MM.1S (cell line): ENCODE results near the gene ERC2.

Experiments
- DNase-seq: peaks from one replicate; pipeline ENCODE4 v3.0.0-alpha.2; 2015
- H2AFZ ChIP-seq: fragments of 300-600 bp; sonication (generic); 2 replicates; pipeline ENCODE4 v1.6.0; 2016; ENCODE audit warnings: antibody characterized with exemption, low read length
- H3F3A ChIP-seq: fragments of 300-600 bp; sonication (generic); 2 replicates; pipeline ENCODE4 v1.6.1; 2016; ENCODE audit warnings: mild to moderate bottlenecking, antibody characterized with exemption, low read length, moderate library complexity, mixed read lengths; ENCODE audit not compliant: insufficient read depth
- H3K27ac ChIP-seq: fragments of 300-600 bp; sonication (generic); 2 replicates; pipeline ENCODE4 v1.5.1; 2016; ENCODE audit warnings: mild to moderate bottlenecking, low read length
- H3K27me3 ChIP-seq: fragments of 300-600 bp; sonication (generic); replicated peaks from 2 replicates; pipeline ENCODE4 v1.6.0; 2016; ENCODE audit warnings: low read length; ENCODE audit not compliant: insufficient read depth
- H3K36me3 ChIP-seq: fragments of 300-600 bp; sonication (generic); replicated peaks from 2 replicates; pipeline ENCODE4 v1.6.1; 2016; ENCODE audit warnings: mild to moderate bottlenecking, low read length, mixed read lengths; ENCODE audit not compliant: insufficient read depth
- H3K4me1 ChIP-seq: fragments of 300-600 bp; sonication (generic); 2 replicates; pipeline ENCODE4 v1.6.1; 2016; ENCODE audit warnings: low read length, mixed read lengths
- H3K4me2 ChIP-seq: fragments of 300-600 bp; sonication (generic); 2 replicates; pipeline ENCODE4 v1.6.0; 2016; ENCODE audit warnings: low read depth, low read length
- H3K4me3 ChIP-seq: fragments of 300-600 bp; sonication (generic); 2 replicates; pipeline ENCODE4 v1.5.1; 2016; ENCODE audit warnings: low read length, mixed read lengths
- H3K79me2 ChIP-seq: fragments of 300-600 bp; sonication (generic); 2 replicates; pipeline ENCODE4 v1.6.1; 2016; ENCODE audit warnings: mixed run types, low read length, mixed read lengths
- H3K9ac ChIP-seq: fragments of 300-600 bp; sonication (generic); 2 replicates; pipeline ENCODE4 v1.6.1; 2016; ENCODE audit warnings: low read length, mixed read lengths
- H3K9me2 ChIP-seq: fragments of 300-600 bp; sonication (generic); replicated peaks from 2 replicates; pipeline ENCODE4 v1.6.1; 2016; ENCODE audit warnings: mild to moderate bottlenecking, low read length, mixed read lengths; ENCODE audit not compliant: insufficient read depth
- H3K9me3 ChIP-seq: fragments of 300-600 bp; sonication (generic); replicated peaks from 2 replicates; pipeline ENCODE4 v1.6.1; 2016; ENCODE audit warnings: mild to moderate bottlenecking, low read length, mixed read lengths; ENCODE audit not compliant: insufficient read depth
- H4K20me1 ChIP-seq: fragments of 300-600 bp; sonication (generic); 2 replicates; pipeline ENCODE4 v1.6.1; 2016; ENCODE audit warnings: mild to moderate bottlenecking, low read length, moderate library complexity, mixed read lengths; ENCODE audit not compliant: insufficient read depth
- EZH2 ChIP-seq: fragments of 300-600 bp; sonication (generic); optimal IDR thresholded peaks from 2 replicates; pipeline ENCODE3; 2017; ENCODE audit warnings: low read depth, mild to moderate bottlenecking, antibody characterized with exemption, low read length, mixed read lengths
- EZH2phosphoT487 ChIP-seq: fragments of 300-600 bp; sonication (generic); IDR thresholded peaks from 2 replicates; pipeline ENCODE4 v1.6.1; 2018; ENCODE audit warnings: antibody characterized with exemption, low read length
- TF ChIP-seq, protein P1 (sequence below): fragments of 300-600 bp; sonication (generic); IDR thresholded peaks from 2 replicates; pipeline ENCODE4 v1.5.1; 2016; ENCODE audit warnings: antibody characterized with exemption, low read length, mixed read lengths

ERC2 gene

DNA sequence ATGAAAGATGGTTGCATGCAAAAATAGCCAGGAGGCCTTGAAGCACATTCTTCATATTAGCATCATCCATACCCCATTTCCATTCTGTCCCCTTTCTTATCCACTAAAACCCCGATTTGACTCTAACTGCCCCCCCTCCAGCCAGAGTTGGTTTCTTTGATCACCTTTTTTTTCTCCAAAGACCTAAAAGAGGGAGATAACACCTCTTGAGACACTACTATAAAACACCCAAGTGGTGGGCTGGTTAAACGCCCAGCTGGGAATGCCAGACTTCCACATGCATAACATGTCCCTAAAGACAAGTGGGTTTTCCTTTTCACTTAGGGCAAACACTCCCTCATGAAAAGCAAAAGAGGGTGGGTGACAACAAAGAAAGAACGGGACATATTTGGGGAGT lies 847.2 kb downstream of the ERC2 start:
- Histone ChIP-seq H3K4me3 (no peak overlapping the region), H3K9me3 (no peaks in the 10 kb centered on the region), H3K79me2 (no peaks in the 10 kb centered on the region), H2AFZ (no peak overlapping the region), H3K9me2 (no peaks in the 10 kb centered on the region), H3K27me3 (no peaks in the 10 kb centered on the region), H3K4me2 (no peak overlapping the region), H3K36me3 (no peaks in the 10 kb centered on the region), H3K27ac (no peak overlapping the region), H4K20me1 (no peaks in the 10 kb centered on the region), H3K4me1 (no peaks in the 10 kb centered on the region), H3F3A (no peaks in the 10 kb centered on the region), H3K9ac (no peak overlapping the region)
- DNase-seq: no peak
- TF ChIP-seq, protein P1, sequence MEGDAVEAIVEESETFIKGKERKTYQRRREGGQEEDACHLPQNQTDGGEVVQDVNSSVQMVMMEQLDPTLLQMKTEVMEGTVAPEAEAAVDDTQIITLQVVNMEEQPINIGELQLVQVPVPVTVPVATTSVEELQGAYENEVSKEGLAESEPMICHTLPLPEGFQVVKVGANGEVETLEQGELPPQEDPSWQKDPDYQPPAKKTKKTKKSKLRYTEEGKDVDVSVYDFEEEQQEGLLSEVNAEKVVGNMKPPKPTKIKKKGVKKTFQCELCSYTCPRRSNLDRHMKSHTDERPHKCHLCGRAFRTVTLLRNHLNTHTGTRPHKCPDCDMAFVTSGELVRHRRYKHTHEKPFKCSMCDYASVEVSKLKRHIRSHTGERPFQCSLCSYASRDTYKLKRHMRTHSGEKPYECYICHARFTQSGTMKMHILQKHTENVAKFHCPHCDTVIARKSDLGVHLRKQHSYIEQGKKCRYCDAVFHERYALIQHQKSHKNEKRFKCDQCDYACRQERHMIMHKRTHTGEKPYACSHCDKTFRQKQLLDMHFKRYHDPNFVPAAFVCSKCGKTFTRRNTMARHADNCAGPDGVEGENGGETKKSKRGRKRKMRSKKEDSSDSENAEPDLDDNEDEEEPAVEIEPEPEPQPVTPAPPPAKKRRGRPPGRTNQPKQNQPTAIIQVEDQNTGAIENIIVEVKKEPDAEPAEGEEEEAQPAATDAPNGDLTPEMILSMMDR: no peak
- TF ChIP-seq EZH2phosphoT487: no peak
- no peak for TF ChIP-seq EZH2

DNA sequence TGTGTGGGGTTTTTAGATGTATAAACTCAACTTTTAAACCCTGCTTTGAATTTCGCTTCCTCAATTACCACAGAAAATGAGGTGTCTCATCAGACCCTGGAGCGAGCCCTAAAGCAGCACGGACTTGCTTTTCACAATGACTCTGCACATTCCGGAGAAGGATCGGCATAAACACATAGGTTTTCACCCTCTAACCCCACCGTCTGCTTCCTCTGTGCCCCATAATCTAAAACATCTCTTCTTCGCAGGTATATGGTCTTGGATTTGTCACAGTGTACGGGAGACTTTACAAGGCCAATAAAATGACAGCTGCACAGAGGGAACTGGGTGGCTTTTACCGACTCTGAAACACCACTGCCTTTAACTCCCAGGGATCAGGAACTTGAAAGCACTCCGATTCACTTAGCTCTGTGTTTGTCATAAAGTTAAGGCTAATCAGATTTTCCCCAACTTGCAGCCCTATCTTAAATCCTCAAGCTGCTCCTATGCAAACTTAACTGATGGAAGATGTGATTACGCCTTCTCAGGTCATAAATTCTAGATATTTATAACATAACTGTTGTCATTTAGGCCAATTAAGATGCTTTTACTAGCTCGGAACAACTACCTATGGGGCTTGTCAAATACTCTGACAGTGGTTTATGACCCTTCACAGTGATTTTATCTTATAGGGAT lies 847.8 kb downstream of the ERC2 start:
- Histone ChIP-seq H3K9me2 (no peaks in the 10 kb centered on the region), H3K4me2 (no peak overlapping the region), H3K9me3 (no peaks in the 10 kb centered on the region), H3K4me3 (no peak overlapping the region), H3K9ac (no peak overlapping the region), H2AFZ (no peak overlapping the region), H3K36me3 (no peaks in the 10 kb centered on the region), H3K4me1 (no peaks in the 10 kb centered on the region), H3K79me2 (no peaks in the 10 kb centered on the region), H3K27ac (no peak overlapping the region), H3F3A (no peaks in the 10 kb centered on the region), H4K20me1 (no peaks in the 10 kb centered on the region), H3K27me3 (no peaks in the 10 kb centered on the region)
- no peak for DNase-seq
- no peak for TF ChIP-seq EZH2phosphoT487
- TF ChIP-seq EZH2: no peak
- TF ChIP-seq, protein P1: no peak

DNA sequence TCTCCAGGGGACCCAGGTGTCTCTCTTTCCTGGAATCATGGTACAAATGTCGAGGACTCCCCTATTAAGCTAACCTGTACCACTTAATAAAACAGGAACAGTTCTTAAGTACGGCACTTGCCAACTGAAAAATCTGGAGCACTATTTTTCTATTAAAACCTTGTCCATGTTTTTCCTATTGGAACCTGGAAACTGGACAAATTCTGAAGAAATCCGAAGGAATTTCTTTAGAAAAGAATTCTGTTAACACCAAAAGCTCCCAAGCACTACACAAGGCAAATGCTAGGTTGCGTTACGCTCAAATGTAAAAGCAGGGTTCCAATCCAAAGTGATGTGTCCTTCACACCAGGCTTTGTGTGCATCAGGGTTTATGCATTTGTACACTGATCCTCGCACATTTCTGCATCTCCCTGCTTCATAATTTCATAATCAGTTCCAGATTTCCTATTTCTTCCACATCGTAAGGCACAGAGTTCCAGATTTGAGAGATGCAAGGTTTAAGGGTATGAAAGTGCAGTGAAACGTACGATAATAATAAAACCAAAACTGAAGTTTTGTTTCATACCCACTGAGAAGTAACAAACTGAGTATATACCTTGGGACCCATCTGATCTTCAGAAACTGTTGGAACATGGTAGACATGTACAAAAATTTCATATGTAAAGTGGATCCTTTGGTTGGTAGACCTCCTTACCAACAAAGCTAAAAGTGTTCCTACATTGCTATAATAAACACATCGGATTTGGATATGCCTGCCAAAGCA lies 849.0 kb downstream of the ERC2 start:
- no peak overlapping the region for H3K9ac ChIP-seq
- no peak overlapping the region for H3K27ac ChIP-seq
- no peaks in the 10 kb centered on the region for H4K20me1 ChIP-seq
- no peak overlapping the region for H3K4me3 ChIP-seq
- H3K36me3 ChIP-seq: no peaks in the 10 kb centered on the region
- no peaks in the 10 kb centered on the region for H3F3A ChIP-seq
- H3K9me2 ChIP-seq: no peaks in the 10 kb centered on the region
- H2AFZ ChIP-seq: no peak overlapping the region
- H3K27me3 ChIP-seq: no peaks in the 10 kb centered on the region
- no peaks in the 10 kb centered on the region for H3K9me3 ChIP-seq
- H3K79me2 ChIP-seq: no peaks in the 10 kb centered on the region
- no peaks in the 10 kb centered on the region for H3K4me1 ChIP-seq
- no peak overlapping the region for H3K4me2 ChIP-seq
- TF ChIP-seq, protein P1: no peak
- TF ChIP-seq EZH2 (no peak), EZH2phosphoT487 (no peak)
- DNase-seq: no peak
